Astrocyte of the cerebellum (primary cell): Measurements from ENCODE around the gene MTIF3.

Source experiments
- DNase-seq: peaks from one replicate; pipeline ENCODE4 v3.0.0-alpha.2; 2011; ENCODE audit warnings: low read depth
- H3K4me3 ChIP-seq: 2 replicates; pipeline ENCODE4 v1.5.1; 2011; ENCODE audit warnings: mild to moderate bottlenecking, low read depth, low read length, moderate library complexity
- CTCF ChIP-seq: IDR thresholded peaks from 2 replicates; pipeline ENCODE4 v1.5.1; 2012; ENCODE audit warnings: low read length, low read depth, moderate library complexity, mild to moderate bottlenecking; ENCODE audit errors: missing control alignments
- in situ Hi-C: cut with HindIII; loops from 2 replicates; pipeline ENCODE4 v1.10.0; 2017; ENCODE audit warnings: low sequenced_read_pairs

The MTIF3 gene

GRCh38 chr13:27389891-27390290 is 60.5 kb downstream of the MTIF3 start:
- H3K4me3 ChIP-seq: no peak overlapping the region
- no peak for TF ChIP-seq CTCF
- no peak for DNase-seq
- in situ Hi-C loops: no loop called here

- in situ Hi-C loops: no loop called here
- no peak overlapping the region for H3K4me3 ChIP-seq
- no peak for DNase-seq
- TF ChIP-seq CTCF: no peak
Measured at GRCh38 chr13:27388241-27388640, 62.1 kb downstream of the MTIF3 start.
